ENCODE results near the gene FAM120A. TPM values are rescaled to one million over a fixed set of nuclear protein-coding genes. Genes with fewer than 3 reads are reported as not detected.

FAM120A gene
- total RNA-seq, 2 donors from 2014 or later, result 86.3 to 90.6 TPM

DNA sequence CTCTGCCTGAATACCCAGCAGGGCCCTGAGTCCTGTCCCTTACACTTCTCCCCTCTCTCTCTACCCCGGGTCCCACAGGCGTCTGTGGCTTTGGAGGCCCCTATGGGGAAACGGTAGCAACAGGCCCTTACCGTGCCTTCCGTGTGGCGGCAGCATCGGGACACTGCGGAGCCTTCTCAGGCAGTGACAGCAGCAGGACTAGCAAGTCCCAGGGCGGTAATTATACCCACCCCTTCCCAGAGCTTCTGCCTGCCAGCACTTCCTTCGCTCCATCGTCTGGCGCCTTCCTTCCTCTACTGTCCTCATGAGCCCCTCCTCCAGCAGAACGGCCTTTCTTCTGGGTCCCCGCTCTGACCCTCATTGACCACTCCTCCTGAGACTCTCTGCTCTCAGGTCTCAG, 107.0 kb downstream of the FAM120A start:
- TF ChIP-seq, protein P1, sequence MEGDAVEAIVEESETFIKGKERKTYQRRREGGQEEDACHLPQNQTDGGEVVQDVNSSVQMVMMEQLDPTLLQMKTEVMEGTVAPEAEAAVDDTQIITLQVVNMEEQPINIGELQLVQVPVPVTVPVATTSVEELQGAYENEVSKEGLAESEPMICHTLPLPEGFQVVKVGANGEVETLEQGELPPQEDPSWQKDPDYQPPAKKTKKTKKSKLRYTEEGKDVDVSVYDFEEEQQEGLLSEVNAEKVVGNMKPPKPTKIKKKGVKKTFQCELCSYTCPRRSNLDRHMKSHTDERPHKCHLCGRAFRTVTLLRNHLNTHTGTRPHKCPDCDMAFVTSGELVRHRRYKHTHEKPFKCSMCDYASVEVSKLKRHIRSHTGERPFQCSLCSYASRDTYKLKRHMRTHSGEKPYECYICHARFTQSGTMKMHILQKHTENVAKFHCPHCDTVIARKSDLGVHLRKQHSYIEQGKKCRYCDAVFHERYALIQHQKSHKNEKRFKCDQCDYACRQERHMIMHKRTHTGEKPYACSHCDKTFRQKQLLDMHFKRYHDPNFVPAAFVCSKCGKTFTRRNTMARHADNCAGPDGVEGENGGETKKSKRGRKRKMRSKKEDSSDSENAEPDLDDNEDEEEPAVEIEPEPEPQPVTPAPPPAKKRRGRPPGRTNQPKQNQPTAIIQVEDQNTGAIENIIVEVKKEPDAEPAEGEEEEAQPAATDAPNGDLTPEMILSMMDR (IDR thresholded peaks at IDR 0.05), result no peak
- TF ChIP-seq POLR2AphosphoS5 (IDR thresholded peaks at IDR 0.05) (no peak), POLR2A (IDR thresholded peaks at IDR 0.05) (no peak)
- Histone ChIP-seq H3K4me3 (no peak overlapping the region), H3K36me3 (peaks cover 0 to 9% of the 10 kb centered on the region in 2 donors), H3K4me1 (replicated peaks) (no peaks in the 10 kb centered on the region), H3K27me3 (replicated peaks; ENCODE audit: insufficient read depth) (no peaks in the 10 kb centered on the region), H3K27ac (no peak overlapping the region), H3K9me3 (no peaks in the 10 kb centered on the region)
- no peak for DNase-seq (ENCODE audit: low spot score)
- WGBS, result 87% methylated on average over 14 of the region's 14 CpGs
- intact Hi-C loops (cut with DNase I), result no loop called here

DNA sequence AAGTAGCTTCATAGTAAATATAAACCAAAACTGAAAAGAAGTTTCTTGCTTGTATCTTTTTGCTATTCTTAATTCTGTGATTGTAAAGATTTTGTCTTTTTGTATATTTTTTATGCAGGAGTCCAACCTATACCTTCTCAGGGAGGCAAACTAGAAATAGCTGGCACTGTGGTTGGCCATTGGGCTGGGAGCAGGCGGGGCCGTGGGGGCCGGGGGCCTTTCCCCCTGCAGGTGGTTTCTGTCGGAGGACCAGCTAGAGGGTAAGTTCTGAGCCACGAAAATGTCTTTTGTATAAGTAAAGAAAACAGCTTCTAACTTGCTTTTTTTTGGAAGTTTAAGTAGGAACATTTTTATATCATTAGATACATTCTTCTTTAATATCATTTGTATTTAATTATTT, 109.5 kb downstream of the FAM120A start:
- TF ChIP-seq POLR2AphosphoS5 (IDR thresholded peaks at IDR 0.05), result no peak
- TF ChIP-seq, protein P1 (IDR thresholded peaks at IDR 0.05), result no peak
- TF ChIP-seq POLR2A (IDR thresholded peaks at IDR 0.05), result no peak

DNA sequence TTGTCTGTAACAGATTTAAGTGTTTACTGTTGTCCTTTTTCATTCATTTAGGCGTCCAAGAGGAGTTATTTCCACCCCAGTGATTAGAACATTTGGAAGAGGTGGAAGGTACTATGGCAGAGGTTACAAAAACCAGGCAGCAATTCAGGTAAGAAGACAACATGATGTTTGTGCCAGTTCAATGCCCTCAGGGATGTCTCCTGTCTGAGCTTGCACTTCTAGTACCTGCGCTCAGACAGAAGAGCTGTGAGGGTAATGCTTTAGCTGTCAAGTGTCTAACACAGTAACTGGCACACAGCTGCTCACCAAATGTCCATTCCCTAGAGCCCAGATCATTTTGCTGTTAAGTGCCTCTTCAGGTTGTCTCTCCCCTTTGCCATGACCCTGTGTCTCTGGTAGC, 110.7 kb downstream of the FAM120A start:
- no peaks in the 10 kb centered on the region for H3K4me1 ChIP-seq (replicated peaks)
- no peaks in the 10 kb centered on the region for H3K9me3 ChIP-seq
- 25% methylated on average over 2 of the region's 2 CpGs for WGBS
- no peaks in the 10 kb centered on the region for H3K27me3 ChIP-seq (replicated peaks; ENCODE audit: insufficient read depth)
- DNase-seq (ENCODE audit: low spot score), result peak; percentile 43
- peaks cover 6 to 10% of the 10 kb centered on the region in 2 donors for H3K36me3 ChIP-seq
- no peak overlapping the region for H3K27ac ChIP-seq
- intact Hi-C loops (cut with DNase I), result loop anchor here (10.0 kb wide), 2 partner anchors 407 to 467 kb away; partner anchors contain the start of gene CARD19
- no peak overlapping the region for H3K4me3 ChIP-seq
- no peak for TF ChIP-seq POLR2AphosphoS5 (IDR thresholded peaks at IDR 0.05)
- TF ChIP-seq POLR2A (IDR thresholded peaks at IDR 0.05), result no peak
- TF ChIP-seq, protein P1 (IDR thresholded peaks at IDR 0.05), result no peak

More for the DNA sequence above, 109.5 kb downstream of the FAM120A start:
- 79% methylated on average over 5 of the region's 5 CpGs for WGBS
- no peak for DNase-seq (ENCODE audit: low spot score)
- H3K9me3 ChIP-seq, result no peaks in the 10 kb centered on the region
- intact Hi-C loops (cut with DNase I), result loop anchor here (10.0 kb wide), 2 partner anchors 406 to 466 kb away; partner anchors contain the start of gene CARD19
- H3K36me3 ChIP-seq, result peaks cover 6 to 10% of the 10 kb centered on the region in 2 donors
- H3K27me3 ChIP-seq (replicated peaks; ENCODE audit: insufficient read depth), result no peaks in the 10 kb centered on the region
- no peak overlapping the region for H3K4me3 ChIP-seq
- no peaks in the 10 kb centered on the region for H3K4me1 ChIP-seq (replicated peaks)
- H3K27ac ChIP-seq, result no peak overlapping the region

DNA sequence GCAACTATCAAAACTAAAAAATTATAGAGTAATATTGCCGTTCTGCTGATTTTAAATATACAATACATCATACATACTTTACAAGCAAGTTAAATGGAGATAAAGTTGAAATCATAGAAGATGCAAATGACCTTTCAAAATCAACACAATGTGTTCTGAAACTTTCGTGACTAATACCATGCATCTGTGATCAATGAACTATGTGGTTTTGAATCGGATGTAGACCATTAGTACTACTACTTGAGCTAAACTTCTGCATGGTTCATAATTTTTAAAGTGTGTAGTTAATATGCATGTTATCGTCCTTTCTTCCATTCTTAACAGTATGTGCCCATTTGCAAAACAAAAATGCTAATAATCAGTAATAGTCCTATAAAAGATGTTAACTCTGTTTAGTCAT, 113.6 kb downstream of the FAM120A start:
- Histone ChIP-seq H3K4me3 (no peak overlapping the region), H3K36me3 (peaks cover 0 to 10% of the 10 kb centered on the region in 2 donors), H3K27ac (no peak overlapping the region), H3K4me1 (replicated peaks) (no peaks in the 10 kb centered on the region), H3K9me3 (no peaks in the 10 kb centered on the region), H3K27me3 (replicated peaks; ENCODE audit: insufficient read depth) (no peaks in the 10 kb centered on the region)
- TF ChIP-seq, protein P1 (IDR thresholded peaks at IDR 0.05), result no peak
- TF ChIP-seq POLR2A (IDR thresholded peaks at IDR 0.05) (no peak), POLR2AphosphoS5 (IDR thresholded peaks at IDR 0.05) (no peak)
- DNase-seq (ENCODE audit: low spot score), result no peak
- WGBS, result 86% methylated on average over 4 of the region's 4 CpGs
- intact Hi-C loops (cut with DNase I), result loop anchor here (5.0 to 10.0 kb wide), 3 partner anchors 258 to 470 kb away; partner anchors contain the start of gene CARD19

Measured in prostate gland (tissue), 2 donors.